COLO668 (cell line): ENCODE measurements around the gene LRRC75A.

Source experiments
- DNase-seq: peaks from one replicate; lab custom pipeline; 2025; ENCODE audit not compliant: unreplicated experiment; lab: John Stamatoyannopoulos, UW

LRRC75A gene

DNA sequence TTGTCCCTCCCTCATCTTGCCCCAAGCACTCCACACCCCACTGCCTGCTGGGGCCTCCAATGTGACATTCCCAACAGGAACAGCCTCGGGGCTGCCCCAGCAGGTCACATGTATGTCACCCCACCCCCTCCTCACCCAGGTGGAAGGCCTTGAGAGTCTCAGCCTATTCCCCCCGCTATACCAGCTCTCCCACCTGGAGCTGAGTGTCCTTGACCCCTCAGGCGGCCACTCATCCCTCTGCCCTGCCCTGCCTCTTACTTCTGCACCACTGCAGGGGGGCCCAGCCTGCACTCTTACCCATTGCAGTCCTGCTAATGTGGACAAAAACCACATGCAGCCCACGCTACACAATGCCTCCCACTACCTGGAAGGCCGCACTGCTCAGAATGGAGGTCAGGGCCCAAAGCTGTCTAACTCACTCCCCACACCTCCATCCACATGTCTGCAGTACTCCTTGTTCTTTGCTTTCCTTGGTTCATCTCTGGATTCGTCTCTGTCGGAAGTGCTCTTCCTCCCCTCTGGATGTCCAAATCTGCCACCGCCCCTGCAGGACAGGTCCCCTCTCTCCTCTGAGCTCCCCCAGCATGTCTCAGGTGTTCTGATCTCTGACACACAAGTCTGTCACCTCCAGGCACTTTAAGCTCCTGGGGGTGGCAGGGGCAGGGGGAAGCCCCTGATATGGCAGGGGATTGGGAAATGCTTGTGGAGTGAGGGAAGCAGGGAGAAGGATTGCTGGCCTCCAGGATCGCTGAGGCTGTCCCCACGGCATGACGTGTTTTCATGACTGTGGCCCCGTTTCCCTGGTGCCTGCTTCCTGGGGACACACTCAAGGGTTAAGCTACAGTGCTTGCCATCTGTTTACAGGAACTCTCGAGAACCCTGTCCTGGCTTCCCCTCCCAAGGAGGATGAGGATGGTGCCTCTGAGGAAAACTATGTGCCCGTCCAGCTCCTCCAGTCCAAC is 55.8 kb downstream of the LRRC75A start:
- DNase-seq = no peak

- no peak for DNase-seq
Measured at GRCh38 chr17:16434662-16435061, 57.3 kb downstream of the LRRC75A start.

- DNase-seq = peak; percentile 17
Measured at GRCh38 chr17:16433514-16433913, 58.5 kb downstream of the LRRC75A start.

GRCh38 chr17:16432017-16432416 is 60.0 kb downstream of the LRRC75A start:
- DNase-seq = no peak

- no peak for DNase-seq
Measured at GRCh38 chr17:16430650-16431049, 61.3 kb downstream of the LRRC75A start.

- DNase-seq = no peak
Measured at GRCh38 chr17:16429083-16429482, 62.9 kb downstream of the LRRC75A start.

DNA sequence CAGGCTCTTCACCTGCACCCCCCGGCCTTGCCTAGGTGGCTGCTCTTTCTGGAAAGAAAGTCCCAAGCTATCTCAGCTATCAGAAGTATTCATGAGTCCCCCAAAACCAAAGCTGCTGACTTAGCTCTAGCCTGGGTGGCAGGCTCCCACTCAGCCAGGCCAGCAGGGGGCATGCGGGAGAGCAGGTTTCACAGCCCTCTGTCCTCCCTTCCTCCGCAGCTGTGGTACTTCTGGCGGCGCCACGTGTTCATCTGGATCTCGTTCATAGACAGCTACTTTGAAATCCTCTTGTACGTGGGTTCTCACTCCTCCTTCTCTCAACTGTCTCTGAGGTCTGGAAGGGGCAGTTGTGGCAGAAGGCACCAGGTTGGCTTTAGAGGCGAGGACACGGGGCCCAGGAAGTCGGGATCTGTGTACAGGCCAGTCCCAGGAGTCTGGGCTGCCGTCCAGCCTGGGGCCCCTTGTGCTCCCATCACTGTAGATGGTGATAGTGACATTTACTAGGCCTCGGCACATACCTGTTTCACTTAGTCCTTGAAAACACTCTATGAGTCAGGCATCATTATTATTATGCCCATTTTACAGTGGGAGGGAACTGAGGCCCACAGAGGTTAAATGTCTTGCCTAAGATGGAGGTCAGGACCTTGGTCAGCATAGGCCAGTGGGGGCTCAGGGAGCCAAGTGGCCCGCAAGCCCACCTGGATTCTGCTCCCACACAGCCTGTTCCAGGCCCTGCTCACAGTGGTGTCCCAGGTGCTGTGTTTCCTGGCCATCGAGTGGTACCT is 63.7 kb downstream of the LRRC75A start:
- DNase-seq = peak; percentile 32

- no peak for DNase-seq
Measured at GRCh38 chr17:16427020-16427419, 65.0 kb downstream of the LRRC75A start.

GRCh38 chr17:16425698-16426659 is 66.0 kb downstream of the LRRC75A start:
- DNase-seq = peak; percentile 58

GRCh38 chr17:16425202-16425601 is 66.8 kb downstream of the LRRC75A start:
- no peak for DNase-seq

- DNase-seq = no peak
Measured at GRCh38 chr17:16423226-16423872, 68.6 kb downstream of the LRRC75A start.

DNA sequence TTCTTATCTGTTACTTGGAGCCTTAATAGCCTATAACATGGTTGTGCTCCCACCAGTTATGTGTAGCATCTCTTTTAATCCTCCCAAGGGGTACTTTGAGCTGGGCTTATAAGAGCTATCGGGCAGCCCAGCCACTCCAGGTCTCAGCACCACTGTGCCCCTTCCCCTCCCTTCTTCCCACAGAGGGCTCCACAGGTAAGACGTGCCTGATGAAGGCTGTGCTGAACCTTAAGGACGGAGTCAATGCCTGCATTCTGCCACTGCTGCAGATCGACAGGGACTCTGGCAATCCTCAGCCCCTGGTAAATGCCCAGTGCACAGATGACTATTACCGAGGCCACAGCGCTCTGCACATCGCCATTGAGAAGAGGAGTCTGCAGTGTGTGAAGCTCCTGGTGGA is 69.6 kb downstream of the LRRC75A start:
- DNase-seq = no peak

DNA sequence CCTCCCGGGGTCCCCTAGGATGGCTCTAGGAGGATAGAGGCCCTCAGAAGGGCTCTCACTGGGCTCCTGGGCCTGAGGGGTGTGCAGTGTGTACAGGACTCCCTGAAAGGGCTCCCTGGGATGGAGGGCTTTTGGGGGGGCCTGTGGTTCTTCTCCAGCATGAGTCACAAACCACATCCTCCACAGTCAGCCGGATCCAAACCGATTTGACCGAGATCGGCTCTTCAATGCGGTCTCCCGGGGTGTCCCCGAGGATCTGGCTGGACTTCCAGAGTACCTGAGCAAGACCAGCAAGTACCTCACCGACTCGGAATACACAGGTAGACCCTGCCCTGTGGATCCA is 72.1 kb downstream of the LRRC75A start:
- DNase-seq = no peak

- DNase-seq = no peak
Measured at GRCh38 chr17:16419074-16419928, 72.7 kb downstream of the LRRC75A start.

GRCh38 chr17:16418685-16419068 is 73.3 kb downstream of the LRRC75A start:
- no peak for DNase-seq

GRCh38 chr17:16417896-16418684 is 73.9 kb downstream of the LRRC75A start:
- no peak for DNase-seq

- DNase-seq = no peak
Measured at GRCh38 chr17:16417399-16417798, 74.6 kb downstream of the LRRC75A start.

GRCh38 chr17:16415031-16415924 is 76.7 kb downstream of the LRRC75A start, which contains the start of gene TRPV2:
Gene TRPV2 (plus strand): TSS chr17:16415571. CDS start chr17:16417669, 2,098 bp downstream.
- DNase-seq = peak; percentile 27
